Anterior cingulate cortex (tissue), 58 donors: ENCODE results near the gene PDLIM5.
"Not testable (repeated sequence)": the region's sequence is repeated elsewhere in the genome, so short reads cannot be mapped to it uniquely, and the experiment has no call there.

Experiments
- DNase-seq, 58 donors: peaks; one replicate each; lab custom pipeline; 2025; lab: John Stamatoyannopoulos, UW

The PDLIM5 gene

DNA sequence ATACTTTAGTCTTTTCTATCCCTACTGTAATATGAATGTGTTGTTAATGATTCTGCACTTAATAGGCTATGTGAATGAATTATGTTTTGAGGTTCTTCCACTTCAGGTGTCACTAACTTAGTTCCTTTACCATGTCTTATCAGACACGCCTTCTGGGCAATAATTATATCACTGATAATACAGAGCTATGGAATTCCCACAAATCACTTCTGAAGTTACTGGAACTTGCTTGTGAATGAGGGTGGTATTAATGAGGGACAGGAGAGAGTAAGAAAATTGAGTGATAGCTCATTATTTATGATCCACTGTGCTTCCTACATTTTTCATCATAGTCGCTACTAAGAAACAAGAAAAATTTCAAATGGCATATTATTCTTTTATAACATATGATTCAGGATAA lies 130.0 kb downstream of the PDLIM5 start:
- no peak for DNase-seq

DNA sequence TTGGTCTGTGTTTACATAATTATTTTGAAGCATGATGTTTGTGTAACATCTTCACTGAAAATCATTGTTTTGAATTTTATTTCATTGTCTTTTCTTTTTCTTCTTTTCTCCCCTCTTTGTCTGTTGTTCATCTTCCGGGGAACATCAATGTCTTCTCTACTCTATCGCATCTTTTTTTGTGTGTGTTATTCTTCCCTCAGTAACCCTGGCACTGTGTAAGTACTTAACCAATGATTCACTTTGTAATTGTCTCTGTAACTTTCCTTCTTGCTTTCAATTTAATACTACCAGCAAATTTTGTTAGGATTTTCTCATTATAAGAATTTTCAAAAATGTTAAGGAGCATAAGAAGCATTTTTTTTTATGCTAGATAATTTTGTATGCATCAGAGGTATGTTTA lies 130.8 kb downstream of the PDLIM5 start:
- DNase-seq: no peak

DNA sequence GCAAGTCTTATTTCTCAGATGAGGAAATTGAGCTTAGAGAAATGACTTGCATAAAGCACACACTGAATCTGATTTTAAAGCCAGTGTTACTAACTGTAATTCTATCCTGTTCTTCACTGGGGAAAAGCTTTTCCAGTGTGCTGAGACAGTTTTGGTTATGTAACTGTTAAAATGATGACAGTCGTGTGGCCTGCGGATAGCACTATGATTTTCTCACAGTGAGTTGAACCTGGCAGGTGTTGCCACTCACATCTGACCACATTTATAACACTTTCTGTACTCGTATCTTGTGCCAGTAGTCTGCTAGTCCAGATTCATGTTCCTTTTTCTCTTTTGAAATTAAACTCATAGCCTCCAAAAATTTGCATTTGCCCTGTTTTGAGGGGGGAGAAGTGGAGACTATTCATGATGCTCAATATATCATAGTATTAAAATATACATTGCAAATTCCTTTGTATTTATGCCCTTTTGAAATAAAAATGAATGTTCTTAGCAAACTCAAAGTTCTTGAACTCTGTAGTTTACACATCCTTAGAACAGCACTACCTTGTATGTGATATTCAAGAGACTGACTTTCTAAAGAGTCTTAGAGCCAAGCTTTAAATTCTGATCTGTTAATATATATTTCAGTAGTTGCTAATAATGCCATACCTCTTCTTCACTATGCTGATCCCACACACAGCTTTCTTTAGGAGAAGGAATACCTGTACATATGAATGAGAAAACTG lies 132.3 kb downstream of the PDLIM5 start:
- DNase-seq: no peak

DNA sequence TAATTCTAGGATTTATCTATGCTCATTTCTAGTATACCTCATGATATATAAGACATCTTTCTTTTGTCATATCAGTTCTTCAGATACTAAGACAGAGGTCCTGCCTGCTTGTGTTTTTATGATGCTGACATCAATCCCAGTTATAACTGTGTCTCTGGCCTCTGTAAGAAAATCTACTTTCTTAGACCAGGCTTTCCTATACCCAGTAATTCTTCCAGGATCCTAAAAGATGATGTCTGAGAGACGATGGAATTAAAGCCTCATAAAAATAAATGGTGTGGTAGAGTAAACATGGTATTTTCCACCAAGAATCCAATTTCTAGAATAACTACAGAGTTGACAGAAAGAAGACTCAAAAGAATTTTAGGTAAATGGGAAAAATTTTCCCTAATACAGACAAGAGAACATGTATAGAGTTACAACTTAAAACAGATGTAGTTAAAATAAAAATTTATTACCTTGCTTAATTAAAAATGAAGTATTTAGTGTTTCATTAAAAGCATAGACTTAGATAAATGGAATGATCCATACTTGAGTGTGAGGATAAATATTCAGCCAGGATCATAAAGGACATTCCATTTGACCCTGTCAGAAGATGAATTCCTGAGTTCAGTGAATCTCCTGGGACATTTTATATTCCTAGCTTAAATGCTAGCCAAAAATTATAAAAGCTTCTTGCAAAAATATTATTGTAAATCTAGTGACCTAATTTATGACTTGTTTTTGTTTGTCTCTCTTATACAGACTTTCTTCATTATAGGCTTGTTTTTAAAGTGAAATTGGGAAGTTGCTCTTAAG lies 137.4 kb downstream of the PDLIM5 start:
- DNase-seq: no peak

DNA sequence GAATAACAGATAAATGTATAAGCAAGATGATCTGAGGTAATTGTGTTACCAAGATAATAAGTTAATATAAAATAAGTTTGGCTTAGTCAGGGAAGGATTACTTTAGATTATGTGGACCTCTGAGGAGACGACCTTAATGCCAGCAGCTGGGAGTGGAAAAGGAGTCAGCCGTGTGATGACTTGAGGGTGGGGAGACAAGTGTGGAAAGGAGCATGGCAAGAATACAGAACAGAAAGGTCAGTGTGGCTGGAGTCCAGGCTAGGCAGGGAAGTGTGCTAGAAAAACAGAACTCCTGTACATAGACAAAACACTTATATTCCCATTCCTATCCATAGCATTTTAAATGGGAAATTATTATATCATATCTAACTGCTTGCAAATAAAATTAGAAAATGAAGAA lies 138.8 kb downstream of the PDLIM5 start:
- DNase-seq: no peak

DNA sequence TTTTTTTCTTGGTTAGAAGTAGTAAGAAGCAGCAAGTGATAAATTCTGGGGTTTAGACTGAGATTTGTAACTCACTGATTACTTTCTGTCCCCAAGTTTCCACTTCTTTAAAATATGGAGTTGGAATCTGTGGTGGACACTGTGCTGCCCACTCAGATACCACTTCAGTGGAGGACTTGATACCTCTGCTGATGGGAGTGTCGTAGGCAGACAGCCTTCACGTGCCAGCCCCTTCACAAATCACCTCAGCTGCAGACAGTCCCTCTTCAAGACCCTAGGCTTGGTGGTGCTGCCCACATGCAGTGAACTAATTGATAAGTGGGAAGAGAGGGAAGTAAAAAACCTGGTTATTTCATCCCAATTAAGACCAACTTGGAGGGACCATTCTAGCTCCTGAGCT lies 139.5 kb downstream of the PDLIM5 start:
- DNase-seq: no peak

DNA sequence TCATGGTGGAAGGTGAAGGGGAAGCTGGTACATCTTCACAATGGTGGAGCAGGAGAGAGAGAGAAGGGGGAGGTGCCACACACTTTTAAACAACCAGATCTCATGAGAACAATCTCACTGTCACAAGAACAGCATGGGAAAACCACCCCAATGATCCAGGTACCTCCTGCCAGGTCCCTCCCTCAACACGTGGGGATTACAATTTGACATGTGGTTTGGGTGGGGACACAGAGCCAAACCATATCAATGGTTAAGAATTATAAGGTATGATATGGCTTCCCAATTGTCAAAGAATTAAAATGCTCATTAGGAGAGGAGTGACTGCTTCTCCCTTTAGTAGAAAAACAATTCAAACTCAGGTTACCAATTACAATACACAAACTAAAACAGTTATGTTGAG lies 143.3 kb downstream of the PDLIM5 start:
- no peak for DNase-seq

DNA sequence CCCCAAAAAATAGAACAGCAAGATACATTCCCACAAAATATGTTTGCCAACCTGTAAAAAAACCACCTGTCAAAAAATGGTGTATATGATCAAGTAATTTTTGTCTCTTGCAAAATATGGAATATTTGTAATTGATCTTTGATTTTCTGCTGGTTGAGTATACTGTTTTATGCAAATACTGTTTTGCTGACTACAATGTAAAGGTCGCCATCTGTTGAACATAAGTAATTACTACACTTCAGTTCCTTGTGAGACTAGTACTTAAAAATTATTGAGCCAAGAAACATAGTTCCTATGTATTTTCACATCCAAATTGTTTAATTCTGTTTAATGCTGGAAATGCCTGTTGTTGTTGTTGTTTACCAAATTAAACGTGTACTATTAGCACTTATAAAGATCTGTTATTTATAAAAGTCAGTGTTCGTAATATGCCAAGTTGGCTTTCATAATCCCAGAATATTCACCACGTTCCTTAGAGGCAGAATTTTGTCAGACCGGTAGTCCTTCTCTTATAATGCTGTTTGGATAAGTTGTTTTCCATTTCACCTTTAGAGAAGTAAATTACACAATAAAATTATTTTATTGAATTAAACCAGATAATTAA lies 144.2 kb downstream of the PDLIM5 start:
- peak in 1 of 58 donors; percentile 29 for DNase-seq

DNA sequence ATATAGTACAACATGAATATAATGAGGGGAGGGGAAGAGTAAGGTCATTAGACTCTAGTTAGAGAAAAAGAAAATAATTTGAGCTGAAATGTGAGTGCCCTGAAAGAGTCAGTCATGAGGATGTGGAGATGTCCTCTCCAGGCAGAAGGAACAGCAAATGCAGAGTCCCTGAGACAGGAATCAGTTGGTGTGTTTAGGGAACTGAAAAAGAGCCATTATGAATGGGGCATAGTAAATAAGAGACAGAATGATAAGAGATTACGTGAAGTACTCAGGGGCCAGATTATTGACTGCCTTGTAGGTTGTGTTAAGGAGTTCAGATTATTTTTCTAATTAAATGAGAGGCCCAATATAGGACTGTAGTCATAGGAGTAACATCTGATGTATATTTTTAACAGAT lies 147.0 kb downstream of the PDLIM5 start:
- no peak for DNase-seq

DNA sequence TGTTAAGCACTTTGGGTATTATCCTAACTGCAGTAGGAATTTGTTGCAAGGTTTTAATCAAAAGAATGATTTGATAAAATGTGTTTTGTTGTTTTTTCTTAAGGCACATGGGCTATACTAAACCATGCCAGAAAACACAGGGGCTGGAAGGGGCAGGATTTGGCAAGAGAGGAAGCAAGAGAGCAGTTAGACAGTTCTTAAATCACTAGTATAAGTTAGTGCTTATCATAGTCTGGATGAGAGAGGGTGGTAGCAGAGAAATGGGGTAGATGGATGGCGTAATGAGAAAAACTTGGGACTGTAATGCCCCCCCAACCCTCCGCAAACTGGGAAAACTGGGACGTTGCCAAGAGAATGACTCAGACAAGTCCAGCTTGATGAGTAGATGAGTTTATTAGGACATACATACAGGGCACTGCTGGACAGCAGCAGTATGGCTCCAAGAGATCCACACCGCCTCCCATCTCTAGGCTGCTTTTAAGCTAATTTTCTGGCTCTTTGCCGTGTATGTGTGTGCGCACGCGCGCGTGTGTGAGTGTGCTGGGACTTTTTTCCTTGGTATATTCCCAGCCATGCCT lies 151.5 kb downstream of the PDLIM5 start:
- peak in 1 of 58 donors; percentile 3 for DNase-seq

DNA sequence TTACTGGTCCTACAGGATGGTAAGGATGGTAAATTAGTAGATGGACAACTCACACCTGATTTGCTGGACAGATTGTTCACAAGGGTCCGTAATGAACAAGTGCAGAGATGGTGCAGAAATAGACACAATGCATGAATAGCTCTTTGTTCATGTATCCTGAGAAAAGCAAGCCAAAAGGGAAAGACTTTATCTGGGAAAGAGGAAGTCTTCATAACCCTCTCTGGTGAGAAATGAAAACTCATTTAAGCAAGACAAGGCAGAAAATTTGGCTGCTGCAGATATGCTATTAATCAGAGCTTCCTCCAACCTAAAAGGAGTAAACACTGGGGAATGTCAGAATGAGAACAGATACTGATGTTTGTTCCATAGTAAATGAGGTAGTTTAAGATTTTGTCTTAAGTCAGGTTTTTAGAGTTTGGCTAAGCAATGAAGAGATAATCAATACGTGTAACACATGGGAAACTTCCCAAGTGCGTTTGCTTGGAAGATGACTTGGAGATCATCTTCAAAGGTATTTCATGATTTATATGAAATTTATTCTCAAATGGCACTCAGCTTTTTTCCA lies 153.6 kb downstream of the PDLIM5 start:
- no peak for DNase-seq

DNA sequence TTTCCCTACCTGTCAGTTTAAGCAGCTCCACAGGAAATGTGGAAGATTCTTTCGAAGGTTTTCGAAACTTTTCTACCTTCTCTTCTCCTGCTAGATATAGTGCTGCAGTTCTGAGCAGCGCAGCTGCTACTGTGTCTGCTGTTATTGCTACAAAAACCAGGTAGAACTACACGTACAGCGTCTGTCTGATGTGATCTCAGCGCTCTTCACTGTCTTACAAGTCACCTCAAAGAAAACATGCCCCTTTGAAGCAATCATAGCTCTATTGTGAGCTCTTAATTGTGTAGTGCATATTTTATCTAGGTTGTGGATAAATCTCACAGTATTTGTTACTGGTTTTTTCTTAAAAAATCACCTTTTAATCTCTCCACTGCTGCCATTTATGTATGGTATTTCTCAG lies 158.4 kb downstream of the PDLIM5 start:
- no peak for DNase-seq

DNA sequence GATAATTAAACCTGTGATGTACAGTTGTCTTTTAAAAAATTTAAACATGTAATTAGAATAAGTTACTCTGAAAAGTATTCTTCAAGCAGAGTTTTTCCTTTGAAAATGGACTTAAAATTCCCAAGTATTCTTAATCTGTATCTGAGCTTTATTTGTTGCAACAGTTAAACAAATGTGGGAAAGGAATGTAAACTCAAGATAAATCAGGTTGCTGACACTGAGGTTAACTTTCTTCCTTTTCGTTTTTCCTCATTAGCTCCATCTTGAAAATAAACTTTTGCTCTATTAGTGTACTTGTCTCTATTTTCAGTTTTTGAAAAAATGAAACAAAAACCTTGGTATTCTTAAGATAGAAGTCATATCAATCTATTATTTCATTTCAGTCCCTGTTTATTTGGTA lies 161.5 kb downstream of the PDLIM5 start:
- no peak for DNase-seq

DNA sequence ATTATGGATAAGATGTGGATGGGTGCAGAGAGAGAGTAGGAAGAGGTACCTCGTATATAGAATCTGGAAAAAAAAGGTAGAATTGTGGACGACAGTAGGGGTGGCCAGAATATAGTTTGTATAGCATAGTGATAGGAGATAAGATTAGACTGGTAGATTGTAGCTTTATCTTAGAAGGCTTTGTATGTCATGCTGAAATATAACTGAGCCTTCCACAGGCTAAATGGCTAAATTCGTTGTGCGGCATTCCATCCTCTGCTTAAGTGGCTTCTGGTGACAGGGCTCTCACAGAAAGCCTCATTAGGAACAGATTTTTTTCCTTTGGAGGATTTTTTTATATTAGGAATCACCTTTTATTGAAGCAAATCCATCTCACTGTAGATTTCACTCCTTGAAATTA lies 163.7 kb downstream of the PDLIM5 start:
- no peak for DNase-seq

DNA sequence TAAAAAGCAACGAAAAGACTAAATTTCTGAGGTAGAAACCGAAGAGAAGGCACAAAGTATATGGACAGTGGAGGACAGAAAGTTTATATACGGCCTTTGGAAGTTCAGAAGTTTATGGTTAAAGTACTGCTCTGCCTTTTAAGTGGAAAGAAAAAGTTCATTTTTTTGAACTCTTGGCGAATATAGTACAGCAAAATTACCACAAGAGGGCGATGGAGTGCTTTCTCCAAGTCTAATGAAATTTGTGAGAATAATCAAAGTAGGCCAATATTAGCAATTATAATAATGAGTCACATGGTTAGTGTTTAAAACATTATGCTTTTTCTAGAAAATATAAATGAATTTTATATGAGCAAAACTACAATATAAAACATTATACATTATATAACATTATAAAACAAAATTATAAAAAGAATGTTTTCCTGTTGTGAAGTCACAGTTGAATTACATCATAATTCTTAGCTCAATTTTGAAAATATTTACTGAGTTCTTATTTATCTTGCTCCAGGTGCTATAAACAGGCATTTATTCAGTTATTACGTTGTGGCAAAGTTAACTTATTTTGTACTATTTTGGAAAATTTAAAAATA lies 169.8 kb downstream of the PDLIM5 start:
- DNase-seq: peak in 3 of 58 donors; percentile 1 to 2 (median 1)

DNA sequence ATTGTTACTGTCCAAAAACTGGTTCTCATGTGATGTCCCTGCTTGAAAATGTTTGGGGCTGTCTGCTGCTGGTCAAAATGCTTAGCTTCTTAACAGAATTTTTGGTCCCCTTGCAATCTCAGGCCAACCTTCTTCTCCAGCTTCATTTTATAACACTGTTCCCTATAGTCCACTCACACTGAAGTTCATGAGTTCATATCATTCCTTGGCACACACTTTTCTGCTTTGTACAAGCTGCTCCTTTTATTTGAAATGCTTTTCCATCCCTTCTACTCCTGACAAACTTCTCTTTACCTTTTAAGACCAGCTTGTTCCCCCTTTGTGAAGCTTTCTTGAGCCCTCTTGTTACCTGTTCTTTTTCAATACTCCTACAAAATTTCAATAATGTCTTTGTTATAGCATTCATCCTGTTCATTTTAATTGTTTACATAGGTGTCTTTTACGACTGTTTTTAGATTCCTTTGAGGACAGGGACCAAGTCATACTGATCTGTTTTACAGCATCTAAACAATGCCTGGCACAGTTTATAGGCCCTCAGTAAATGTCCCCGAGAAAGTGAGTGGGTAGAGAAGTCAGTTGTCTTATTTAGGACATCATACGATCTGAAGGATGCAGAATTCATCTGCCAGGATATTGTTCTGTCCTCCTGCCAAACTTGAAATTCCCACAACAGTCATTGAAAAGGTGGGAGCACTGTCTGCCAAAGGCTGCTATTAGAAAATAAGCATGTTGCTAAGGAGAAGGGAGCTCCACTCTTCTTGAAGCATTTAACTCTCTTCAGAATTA lies 171.6 kb downstream of the PDLIM5 start:
- no peak for DNase-seq

DNA sequence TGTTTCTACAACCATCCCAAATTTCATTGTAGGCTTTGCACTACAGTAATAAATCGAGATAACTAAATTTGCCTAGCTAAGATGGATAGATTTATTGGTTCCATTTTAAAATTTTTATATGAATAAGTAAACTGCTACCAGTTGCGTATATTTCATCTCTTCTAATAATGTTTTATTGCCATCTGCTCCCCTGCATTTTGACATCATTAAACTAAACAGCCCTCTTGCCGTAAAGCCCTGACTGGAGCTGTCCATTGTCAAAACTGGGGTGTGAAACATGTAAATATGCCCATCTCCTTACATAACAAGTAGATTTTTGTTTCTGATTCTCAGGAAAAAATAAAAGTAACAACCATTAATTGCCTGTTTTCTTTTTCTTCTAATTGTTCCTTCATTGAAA lies 175.2 kb downstream of the PDLIM5 start:
- DNase-seq: no peak

DNA sequence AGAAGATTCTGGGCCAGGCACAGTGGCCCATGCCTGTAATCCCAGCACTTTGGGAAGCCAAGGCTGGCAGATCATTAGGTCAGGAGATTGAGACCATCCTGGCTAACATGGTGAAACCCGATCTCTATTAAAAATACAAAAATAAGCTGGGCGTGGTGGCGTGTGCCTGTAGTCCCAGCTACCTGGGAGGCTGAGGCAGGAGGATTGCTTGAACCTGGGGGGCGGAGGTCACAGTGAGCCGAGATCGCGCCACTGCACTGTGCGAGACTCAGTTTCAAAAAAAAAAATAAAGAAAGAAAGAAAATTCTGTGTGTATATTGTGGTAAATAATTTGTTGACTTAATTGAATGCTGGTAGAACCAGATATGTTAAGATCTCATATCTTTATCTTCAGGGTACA lies 177.3 kb downstream of the PDLIM5 start:
- DNase-seq: not testable (repeated sequence)

DNA sequence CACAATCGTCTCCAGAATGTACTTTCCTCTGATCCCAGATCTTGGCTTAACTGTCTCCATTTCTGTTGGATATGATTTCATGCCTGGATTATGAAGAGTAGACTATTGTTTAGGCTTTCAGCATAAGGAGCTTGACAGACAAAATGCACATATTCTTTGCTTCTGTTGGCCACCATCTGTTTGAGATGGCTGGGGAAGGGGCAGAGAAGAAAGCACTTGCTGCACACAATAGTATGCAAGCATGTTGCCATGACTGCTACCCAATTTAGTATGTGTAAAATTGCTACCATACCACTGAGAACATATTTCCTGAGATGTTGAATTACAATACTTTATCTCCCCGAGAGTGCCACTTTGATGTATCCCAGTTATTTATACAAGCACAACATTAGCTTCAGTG lies 178.1 kb downstream of the PDLIM5 start:
- no peak for DNase-seq

DNA sequence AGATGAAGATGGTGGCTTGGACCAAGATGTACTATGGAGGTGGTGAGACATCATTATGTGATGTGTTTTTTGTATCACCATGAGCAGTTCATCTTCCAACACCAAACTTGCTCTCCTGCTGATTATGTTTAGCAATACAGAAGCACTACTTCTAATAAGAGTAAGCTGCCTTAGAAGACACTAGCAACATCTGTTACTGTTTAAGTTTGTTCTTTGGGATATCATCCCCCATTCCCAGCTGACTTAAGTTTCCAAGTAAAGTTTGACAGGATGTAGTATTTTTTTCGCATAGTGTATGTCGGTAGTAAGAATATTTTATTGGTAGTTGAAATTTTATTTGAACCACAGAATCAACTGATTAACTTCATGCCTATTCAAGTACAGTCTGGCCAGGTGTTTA lies 182.5 kb downstream of the PDLIM5 start:
- DNase-seq: no peak
